ENCODE data around the gene ARHGEF2. TPM values are rescaled to one million over a fixed set of nuclear protein-coding genes. Genes with fewer than 3 reads are reported as not detected.
A peak's percentile ranks its signal among the peaks of the same experiment; 100 is the strongest.

Gene ARHGEF2
- total and polyA plus RNA-seq, 2 of the 13 experiments (the other 11 are each of a cell fraction or from before 2014, with no cell fraction given) = 16.1 to 32.1 TPM

DNA sequence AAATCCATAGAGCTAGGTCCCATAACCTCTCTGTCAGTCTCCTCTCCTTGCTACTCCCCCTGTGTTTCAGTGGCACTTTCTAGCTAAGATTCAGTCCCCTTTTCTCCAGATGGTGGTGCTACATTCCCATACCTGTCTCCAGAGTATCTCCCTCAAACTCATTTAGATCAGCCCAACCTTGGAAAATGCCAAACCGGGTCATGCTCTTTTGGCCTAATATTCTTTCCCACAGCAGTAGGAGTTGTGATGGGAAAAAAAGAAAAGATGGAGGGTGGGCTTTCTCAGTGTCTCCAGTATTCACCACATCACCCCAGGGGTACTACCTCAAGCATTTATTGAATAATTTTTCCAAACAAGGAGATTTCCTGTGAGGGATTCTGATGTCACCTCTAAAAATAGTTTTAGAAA lies 40.1 kb downstream of the ARHGEF2 start (continued):
- no peak for TF ChIP-seq U2AF1 (optimal IDR thresholded peaks at IDR 0.05; ENCODE audit: low read depth, low read length)
- no peak for TF ChIP-seq MBD4 (IDR thresholded peaks at IDR 0.05; ENCODE audit: borderline replicate concordance, low read length)
- no peak for TF ChIP-seq ZNF773 (CRISPR knock-in tag; IDR thresholded peaks at IDR 0.05; ENCODE audit: borderline replicate concordance)
- TF ChIP-seq ZNF562 (CRISPR knock-in tag; IDR thresholded peaks at IDR 0.05; ENCODE audit: borderline replicate concordance) = no peak
- no peak for TF ChIP-seq MEF2D (CRISPR knock-in tag; IDR thresholded peaks at IDR 0.05)
- TF ChIP-seq NR2F6 (IDR thresholded peaks at IDR 0.05) = no peak
- peak; percentile 30; the same call in 1 of the 2 replicates for TF ChIP-seq NR2F6 (CRISPR knock-in tag; IDR thresholded peaks at IDR 0.05)
- TF ChIP-seq, protein P1, sequence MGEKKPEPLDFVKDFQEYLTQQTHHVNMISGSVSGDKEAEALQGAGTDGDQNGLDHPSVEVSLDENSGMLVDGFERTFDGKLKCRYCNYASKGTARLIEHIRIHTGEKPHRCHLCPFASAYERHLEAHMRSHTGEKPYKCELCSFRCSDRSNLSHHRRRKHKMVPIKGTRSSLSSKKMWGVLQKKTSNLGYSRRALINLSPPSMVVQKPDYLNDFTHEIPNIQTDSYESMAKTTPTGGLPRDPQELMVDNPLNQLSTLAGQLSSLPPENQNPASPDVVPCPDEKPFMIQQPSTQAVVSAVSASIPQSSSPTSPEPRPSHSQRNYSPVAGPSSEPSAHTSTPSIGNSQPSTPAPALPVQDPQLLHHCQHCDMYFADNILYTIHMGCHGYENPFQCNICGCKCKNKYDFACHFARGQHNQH (CRISPR knock-in tag; IDR thresholded peaks at IDR 0.05) = no peak
- TF ChIP-seq MIXL1 (CRISPR knock-in tag; IDR thresholded peaks at IDR 0.05) = peak; percentile 73; the same call in 1 of the 2 replicates
- TF ChIP-seq, protein P2, sequence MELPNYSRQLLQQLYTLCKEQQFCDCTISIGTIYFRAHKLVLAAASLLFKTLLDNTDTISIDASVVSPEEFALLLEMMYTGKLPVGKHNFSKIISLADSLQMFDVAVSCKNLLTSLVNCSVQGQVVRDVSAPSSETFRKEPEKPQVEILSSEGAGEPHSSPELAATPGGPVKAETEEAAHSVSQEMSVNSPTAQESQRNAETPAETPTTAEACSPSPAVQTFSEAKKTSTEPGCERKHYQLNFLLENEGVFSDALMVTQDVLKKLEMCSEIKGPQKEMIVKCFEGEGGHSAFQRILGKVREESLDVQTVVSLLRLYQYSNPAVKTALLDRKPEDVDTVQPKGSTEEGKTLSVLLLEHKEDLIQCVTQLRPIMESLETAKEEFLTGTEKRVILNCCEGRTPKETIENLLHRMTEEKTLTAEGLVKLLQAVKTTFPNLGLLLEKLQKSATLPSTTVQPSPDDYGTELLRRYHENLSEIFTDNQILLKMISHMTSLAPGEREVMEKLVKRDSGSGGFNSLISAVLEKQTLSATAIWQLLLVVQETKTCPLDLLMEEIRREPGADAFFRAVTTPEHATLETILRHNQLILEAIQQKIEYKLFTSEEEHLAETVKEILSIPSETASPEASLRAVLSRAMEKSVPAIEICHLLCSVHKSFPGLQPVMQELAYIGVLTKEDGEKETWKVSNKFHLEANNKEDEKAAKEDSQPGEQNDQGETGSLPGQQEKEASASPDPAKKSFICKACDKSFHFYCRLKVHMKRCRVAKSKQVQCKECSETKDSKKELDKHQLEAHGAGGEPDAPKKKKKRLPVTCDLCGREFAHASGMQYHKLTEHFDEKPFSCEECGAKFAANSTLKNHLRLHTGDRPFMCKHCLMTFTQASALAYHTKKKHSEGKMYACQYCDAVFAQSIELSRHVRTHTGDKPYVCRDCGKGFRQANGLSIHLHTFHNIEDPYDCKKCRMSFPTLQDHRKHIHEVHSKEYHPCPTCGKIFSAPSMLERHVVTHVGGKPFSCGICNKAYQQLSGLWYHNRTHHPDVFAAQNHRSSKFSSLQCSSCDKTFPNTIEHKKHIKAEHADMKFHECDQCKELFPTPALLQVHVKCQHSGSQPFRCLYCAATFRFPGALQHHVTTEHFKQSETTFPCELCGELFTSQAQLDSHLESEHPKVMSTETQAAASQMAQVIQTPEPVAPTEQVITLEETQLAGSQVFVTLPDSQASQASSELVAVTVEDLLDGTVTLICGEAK (IDR thresholded peaks at IDR 0.05) = no peak
- TF ChIP-seq, protein P2 (CRISPR knock-in tag; IDR thresholded peaks at IDR 0.05) = no peak
- peak; percentile 52; the same call in 1 of the 2 replicates for TF ChIP-seq RXRB (CRISPR knock-in tag; IDR thresholded peaks at IDR 0.05; ENCODE audit: borderline replicate concordance)
- TF ChIP-seq, protein P3, sequence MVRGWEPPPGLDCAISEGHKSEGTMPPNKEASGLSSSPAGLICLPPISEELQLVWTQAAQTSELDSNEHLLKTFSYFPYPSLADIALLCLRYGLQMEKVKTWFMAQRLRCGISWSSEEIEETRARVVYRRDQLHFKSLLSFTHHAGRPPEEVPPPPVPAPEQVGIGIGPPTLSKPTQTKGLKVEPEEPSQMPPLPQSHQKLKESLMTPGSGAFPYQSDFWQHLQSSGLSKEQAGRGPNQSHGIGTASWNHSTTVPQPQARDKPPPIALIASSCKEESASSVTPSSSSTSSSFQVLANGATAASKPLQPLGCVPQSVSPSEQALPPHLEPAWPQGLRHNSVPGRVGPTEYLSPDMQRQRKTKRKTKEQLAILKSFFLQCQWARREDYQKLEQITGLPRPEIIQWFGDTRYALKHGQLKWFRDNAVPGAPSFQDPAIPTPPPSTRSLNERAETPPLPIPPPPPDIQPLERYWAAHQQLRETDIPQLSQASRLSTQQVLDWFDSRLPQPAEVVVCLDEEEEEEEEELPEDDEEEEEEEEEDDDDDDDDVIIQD (CRISPR knock-in tag; IDR thresholded peaks at IDR 0.05; ENCODE audit: low read depth) = peak; percentile 42; the same call in 1 of the 2 replicates
- TF ChIP-seq ADNP (CRISPR knock-in tag; IDR thresholded peaks at IDR 0.05) = no peak
- TF ChIP-seq ZNF816 (CRISPR knock-in tag; IDR thresholded peaks at IDR 0.05; ENCODE audit: borderline replicate concordance) = no peak
- TF ChIP-seq WIZ (CRISPR knock-in tag; IDR thresholded peaks at IDR 0.05) = no peak
- TF ChIP-seq, protein P4, sequence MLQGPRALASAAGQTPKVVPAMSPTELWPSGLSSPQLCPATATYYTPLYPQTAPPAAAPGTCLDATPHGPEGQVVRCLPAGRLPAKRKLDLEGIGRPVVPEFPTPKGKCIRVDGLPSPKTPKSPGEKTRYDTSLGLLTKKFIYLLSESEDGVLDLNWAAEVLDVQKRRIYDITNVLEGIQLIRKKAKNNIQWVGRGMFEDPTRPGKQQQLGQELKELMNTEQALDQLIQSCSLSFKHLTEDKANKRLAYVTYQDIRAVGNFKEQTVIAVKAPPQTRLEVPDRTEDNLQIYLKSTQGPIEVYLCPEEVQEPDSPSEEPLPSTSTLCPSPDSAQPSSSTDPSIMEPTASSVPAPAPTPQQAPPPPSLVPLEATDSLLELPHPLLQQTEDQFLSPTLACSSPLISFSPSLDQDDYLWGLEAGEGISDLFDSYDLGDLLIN (CRISPR knock-in tag; IDR thresholded peaks at IDR 0.05; ENCODE audit: borderline replicate concordance) = no peak
- TF ChIP-seq HMG20A (CRISPR knock-in tag; IDR thresholded peaks at IDR 0.05; ENCODE audit: borderline replicate concordance) = no peak

Data from HepG2 (cell line).